ENCODE measurements around the gene MRPL46.

The MRPL46 gene

DNA sequence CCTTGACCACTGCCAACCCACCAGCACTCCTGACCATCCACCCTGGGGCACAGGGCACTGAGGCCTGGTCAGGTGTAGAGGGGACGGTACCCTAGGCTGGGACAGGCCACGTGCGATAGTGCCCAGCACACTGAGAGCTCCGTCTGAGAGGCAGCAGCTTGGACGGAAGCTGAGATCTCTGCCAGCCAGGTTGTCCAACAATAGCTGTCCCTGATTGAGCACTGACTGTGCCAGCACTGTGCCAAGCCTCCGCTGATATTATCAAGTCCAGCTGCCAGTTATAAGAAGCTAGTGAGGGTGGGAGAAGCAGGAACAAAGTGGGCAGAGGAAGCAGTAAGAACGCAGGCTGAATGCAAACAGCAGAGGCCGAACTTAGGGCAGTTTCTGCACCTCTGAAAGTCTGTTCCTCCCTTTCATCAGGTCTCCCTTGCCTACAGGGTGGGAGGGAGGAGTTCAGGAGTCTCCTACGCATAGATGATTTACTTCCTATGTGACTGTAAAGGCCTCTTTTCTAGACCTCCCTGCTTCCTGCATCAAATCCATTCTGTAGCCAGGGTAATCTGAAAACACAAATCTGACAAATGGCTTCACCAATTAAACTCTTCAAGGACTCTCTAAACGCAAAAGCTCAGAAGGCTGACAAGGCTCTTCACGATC, 30.0 kb upstream of the MRPL46 start:
- Histone ChIP-seq H3K27me3 (ENCODE audit: insufficient read depth, low read length, poor library complexity) (no peaks in the 10 kb centered on the region), H3K79me2 (ENCODE audit: insufficient read depth, low read length) (no peaks in the 10 kb centered on the region), H3K9ac (ENCODE audit: low read depth, low read length) (no peak overlapping the region), H3K4me3 (ENCODE audit: low read depth in 1 of 2, low read length in 2 of 2) (no peak overlapping the region), H4K20me1 (ENCODE audit: insufficient read depth, low read length) (no peaks in the 10 kb centered on the region), H3K27ac (ENCODE audit: low read length) (no peak overlapping the region), H3K4me2 (ENCODE audit: insufficient read depth, low read length) (no peak overlapping the region), H2AFZ (ENCODE audit: low read depth, low read length) (no peak overlapping the region), H3K4me1 (ENCODE audit: insufficient read depth, low read length) (no peaks in the 10 kb centered on the region), H3K36me3 (ENCODE audit: insufficient read depth, low read length) (no peaks in the 10 kb centered on the region), H3K9me3 (ENCODE audit: insufficient read depth, low read length, severe bottlenecking) (no peaks in the 10 kb centered on the region)
- ATAC-seq (ENCODE audit: insufficient read depth, low read depth), result no peak
- no peak for DNase-seq
- TF ChIP-seq, protein P1, sequence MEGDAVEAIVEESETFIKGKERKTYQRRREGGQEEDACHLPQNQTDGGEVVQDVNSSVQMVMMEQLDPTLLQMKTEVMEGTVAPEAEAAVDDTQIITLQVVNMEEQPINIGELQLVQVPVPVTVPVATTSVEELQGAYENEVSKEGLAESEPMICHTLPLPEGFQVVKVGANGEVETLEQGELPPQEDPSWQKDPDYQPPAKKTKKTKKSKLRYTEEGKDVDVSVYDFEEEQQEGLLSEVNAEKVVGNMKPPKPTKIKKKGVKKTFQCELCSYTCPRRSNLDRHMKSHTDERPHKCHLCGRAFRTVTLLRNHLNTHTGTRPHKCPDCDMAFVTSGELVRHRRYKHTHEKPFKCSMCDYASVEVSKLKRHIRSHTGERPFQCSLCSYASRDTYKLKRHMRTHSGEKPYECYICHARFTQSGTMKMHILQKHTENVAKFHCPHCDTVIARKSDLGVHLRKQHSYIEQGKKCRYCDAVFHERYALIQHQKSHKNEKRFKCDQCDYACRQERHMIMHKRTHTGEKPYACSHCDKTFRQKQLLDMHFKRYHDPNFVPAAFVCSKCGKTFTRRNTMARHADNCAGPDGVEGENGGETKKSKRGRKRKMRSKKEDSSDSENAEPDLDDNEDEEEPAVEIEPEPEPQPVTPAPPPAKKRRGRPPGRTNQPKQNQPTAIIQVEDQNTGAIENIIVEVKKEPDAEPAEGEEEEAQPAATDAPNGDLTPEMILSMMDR (IDR thresholded peaks at IDR 0.05; ENCODE audit: borderline replicate concordance, extremely low read depth, low read length, poor library complexity, severe bottlenecking), result no peak
- TF ChIP-seq EZH2 (IDR thresholded peaks at IDR 0.05; ENCODE audit: borderline replicate concordance, low read depth, low read length, severe bottlenecking), result no peak

DNA sequence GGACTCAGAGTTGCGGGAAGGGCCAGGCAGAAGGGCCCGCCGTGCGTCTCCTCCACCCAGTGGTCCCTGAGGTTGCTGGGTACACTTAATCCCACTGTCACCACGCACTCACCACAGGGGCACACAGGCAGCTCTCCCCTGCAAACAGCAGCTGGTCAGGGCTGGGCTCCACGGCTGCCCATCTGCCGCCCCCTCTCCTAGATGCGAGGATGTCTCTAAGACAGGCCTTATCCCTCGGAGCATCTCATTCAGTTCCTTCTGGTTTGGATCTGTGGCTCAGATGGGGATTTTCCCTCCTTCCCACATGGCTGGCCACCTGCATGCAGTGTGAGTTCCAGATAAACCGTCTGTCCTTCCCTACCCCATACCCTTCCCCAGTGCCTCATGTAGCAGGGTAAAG, 26.7 kb upstream of the MRPL46 start:
- H3K4me1 ChIP-seq (ENCODE audit: insufficient read depth, low read length), result no peaks in the 10 kb centered on the region

DNA sequence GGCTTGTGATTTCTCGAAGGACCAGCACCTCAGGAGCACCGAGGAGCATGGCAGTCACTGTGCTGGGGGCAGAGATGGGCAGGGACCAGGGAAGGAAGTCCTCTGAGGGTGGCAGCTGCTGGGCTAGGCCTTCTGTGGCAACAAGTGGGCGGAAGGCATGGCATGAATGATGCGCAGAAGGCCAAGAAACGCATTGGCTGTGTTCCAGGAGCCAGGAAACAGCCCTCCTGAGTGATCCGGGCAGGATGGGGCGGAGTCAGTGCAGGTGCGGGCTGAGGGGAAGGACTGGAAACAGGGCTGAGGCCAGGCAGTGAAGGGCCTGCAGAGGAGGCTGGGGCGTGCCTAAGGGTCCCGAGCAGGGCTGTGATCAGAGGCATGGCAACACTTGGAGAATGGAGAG, 24.0 kb upstream of the MRPL46 start:
- H3K9me3 ChIP-seq (ENCODE audit: insufficient read depth, low read length, severe bottlenecking), result no peaks in the 10 kb centered on the region
- H2AFZ ChIP-seq (ENCODE audit: low read depth, low read length), result no peak overlapping the region
- no peak overlapping the region for H3K9ac ChIP-seq (ENCODE audit: low read depth, low read length)
- no peak overlapping the region for H3K4me3 ChIP-seq (ENCODE audit: low read depth in 1 of 2, low read length in 2 of 2)
- no peaks in the 10 kb centered on the region for H3K79me2 ChIP-seq (ENCODE audit: insufficient read depth, low read length)
- no peaks in the 10 kb centered on the region for H3K36me3 ChIP-seq (ENCODE audit: insufficient read depth, low read length)
- no peaks in the 10 kb centered on the region for H3K4me1 ChIP-seq (ENCODE audit: insufficient read depth, low read length)
- H3K27ac ChIP-seq (ENCODE audit: low read length), result no peak overlapping the region
- no peaks in the 10 kb centered on the region for H3K27me3 ChIP-seq (ENCODE audit: insufficient read depth, low read length, poor library complexity)
- H4K20me1 ChIP-seq (ENCODE audit: insufficient read depth, low read length), result no peaks in the 10 kb centered on the region; the same call in 1 of the 2 replicates
- no peak for DNase-seq
- TF ChIP-seq EZH2 (IDR thresholded peaks at IDR 0.05; ENCODE audit: borderline replicate concordance, low read depth, low read length, severe bottlenecking), result no peak
- TF ChIP-seq, protein P1 (IDR thresholded peaks at IDR 0.05; ENCODE audit: borderline replicate concordance, extremely low read depth, low read length, poor library complexity, severe bottlenecking), result no peak
- ATAC-seq (ENCODE audit: insufficient read depth, low read depth), result no peak
- no peak overlapping the region for H3K4me2 ChIP-seq (ENCODE audit: insufficient read depth, low read length)

More for the DNA sequence above, 26.7 kb upstream of the MRPL46 start:
- ATAC-seq (ENCODE audit: insufficient read depth, low read depth) (no peak), DNase-seq (no peak)
- H3K4me3 ChIP-seq (ENCODE audit: low read depth in 1 of 2, low read length in 2 of 2), result no peak overlapping the region
- no peak for TF ChIP-seq EZH2 (IDR thresholded peaks at IDR 0.05; ENCODE audit: borderline replicate concordance, low read depth, low read length, severe bottlenecking)
- no peaks in the 10 kb centered on the region for H3K79me2 ChIP-seq (ENCODE audit: insufficient read depth, low read length)
- H3K27me3 ChIP-seq (ENCODE audit: insufficient read depth, low read length, poor library complexity), result no peaks in the 10 kb centered on the region
- H3K36me3 ChIP-seq (ENCODE audit: insufficient read depth, low read length), result no peaks in the 10 kb centered on the region
- no peaks in the 10 kb centered on the region for H3K9me3 ChIP-seq (ENCODE audit: insufficient read depth, low read length, severe bottlenecking)
- no peak overlapping the region for H3K27ac ChIP-seq (ENCODE audit: low read length)
- H3K9ac ChIP-seq (ENCODE audit: low read depth, low read length), result no peak overlapping the region
- H3K4me2 ChIP-seq (ENCODE audit: insufficient read depth, low read length), result no peak overlapping the region
- H2AFZ ChIP-seq (ENCODE audit: low read depth, low read length), result no peak overlapping the region
- no peaks in the 10 kb centered on the region; the same call in 1 of the 2 replicates for H4K20me1 ChIP-seq (ENCODE audit: insufficient read depth, low read length)

DNA sequence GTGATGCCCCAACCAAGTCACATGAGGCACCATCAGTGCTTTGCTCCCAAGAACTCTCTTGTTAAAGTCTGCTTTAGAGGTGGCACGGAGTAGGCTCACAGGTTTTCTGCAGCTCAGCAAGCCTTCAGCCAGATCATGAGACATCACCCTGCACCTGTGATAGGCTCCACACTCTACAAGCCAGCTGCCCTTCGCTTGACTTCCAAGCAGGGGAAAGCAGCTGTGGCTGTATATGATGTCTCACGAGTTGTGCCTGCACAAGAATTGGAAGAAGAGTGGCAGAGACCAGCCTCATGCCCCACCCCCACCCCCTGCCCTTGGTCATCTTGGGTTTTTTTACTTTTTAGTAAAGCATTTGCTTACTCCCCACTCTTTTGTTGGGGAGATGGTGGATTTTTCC, 22.8 kb upstream of the MRPL46 start:
- no peaks in the 10 kb centered on the region for H3K79me2 ChIP-seq (ENCODE audit: insufficient read depth, low read length)
- ATAC-seq (ENCODE audit: insufficient read depth, low read depth) (no peak), DNase-seq (no peak)
- no peak overlapping the region for H3K9ac ChIP-seq (ENCODE audit: low read depth, low read length)
- H2AFZ ChIP-seq (ENCODE audit: low read depth, low read length), result no peak overlapping the region
- H3K27ac ChIP-seq (ENCODE audit: low read length), result no peak overlapping the region
- H3K4me3 ChIP-seq (ENCODE audit: low read depth in 1 of 2, low read length in 2 of 2), result no peak overlapping the region
- H3K27me3 ChIP-seq (ENCODE audit: insufficient read depth, low read length, poor library complexity), result no peaks in the 10 kb centered on the region
- H3K4me1 ChIP-seq (ENCODE audit: insufficient read depth, low read length), result no peaks in the 10 kb centered on the region
- no peaks in the 10 kb centered on the region for H3K36me3 ChIP-seq (ENCODE audit: insufficient read depth, low read length)
- H4K20me1 ChIP-seq (ENCODE audit: insufficient read depth, low read length), result no peaks in the 10 kb centered on the region; the same call in 1 of the 2 replicates
- TF ChIP-seq EZH2 (IDR thresholded peaks at IDR 0.05; ENCODE audit: borderline replicate concordance, low read depth, low read length, severe bottlenecking), result no peak
- TF ChIP-seq, protein P1 (IDR thresholded peaks at IDR 0.05; ENCODE audit: borderline replicate concordance, extremely low read depth, low read length, poor library complexity, severe bottlenecking), result no peak
- no peaks in the 10 kb centered on the region for H3K9me3 ChIP-seq (ENCODE audit: insufficient read depth, low read length, severe bottlenecking)
- H3K4me2 ChIP-seq (ENCODE audit: insufficient read depth, low read length), result no peak overlapping the region
